OCI-LY7 (cell line): ENCODE data around the gene NUDT7. TPM values are rescaled to one million over a fixed set of nuclear protein-coding genes. Genes with fewer than 3 reads are reported as not detected.

ENCODE experiments used
- BruUV-seq: library from RNA; stranded (reverse); fragments of 400-500 nt; replicated peaks from 2 replicates; lab custom pipeline; 2021; lab: Mats Ljungman, UMichigan
- CTCF ChIA-PET: fragments of 300-600 bp; sonication (Branson Sonifier 250); formaldehyde crosslinking; loops from one replicate; lab custom pipeline; 2022; ENCODE audit warnings: antibody characterized with exemption; ENCODE audit not compliant: unreplicated experiment; lab: Charles Lee
- POLR2A ChIA-PET: fragments of 300-600 bp; sonication (Branson Sonifier 250); formaldehyde crosslinking; loops from one replicate; lab custom pipeline; 2022; ENCODE audit warnings: antibody characterized with exemption; lab: Charles Lee
- DNase-seq: peaks from one replicate; pipeline ENCODE4 v3.0.0-alpha.2; 2015; ENCODE audit warnings: low spot score
- H2AFZ ChIP-seq: fragments of 200-600 bp; sonication (generic), shearing (Covaris generic); 2 replicates; pipeline ENCODE4 v1.6.1; 2014; ENCODE audit warnings: mild to moderate bottlenecking, antibody characterized with exemption, low read length, moderate library complexity
- H3K27ac ChIP-seq: fragments of 200-600 bp; sonication (generic); 2 replicates; pipeline ENCODE4 v1.5.1; 2014; ENCODE audit warnings: mixed run types, low read depth, mild to moderate bottlenecking, moderate library complexity, low read length, inconsistent platforms; ENCODE audit not compliant: poor library complexity, severe bottlenecking
- H3K36me3 ChIP-seq: fragments of 200-600 bp; sonication (generic); 2 replicates; pipeline ENCODE4 v1.6.1; 2014; ENCODE audit warnings: mild to moderate bottlenecking, antibody characterized with exemption, low read length, moderate library complexity, mixed read lengths; ENCODE audit not compliant: insufficient read depth
- H3K4me1 ChIP-seq: fragments of 200-600 bp; sonication (generic); 2 replicates; pipeline ENCODE4 v1.5.1; 2014; ENCODE audit warnings: mild to moderate bottlenecking, low read length; ENCODE audit not compliant: insufficient read depth, poor library complexity, severe bottlenecking
- H3K4me2 ChIP-seq: fragments of 200-600 bp; sonication (generic); 2 replicates; pipeline ENCODE4 v1.6.1; 2014; ENCODE audit warnings: mild to moderate bottlenecking, low read length
- H3K4me3 ChIP-seq: fragments of 200-600 bp; sonication (generic); 2 replicates; pipeline ENCODE4 v1.5.1; 2014; ENCODE audit warnings: mild to moderate bottlenecking, low read depth, low read length; ENCODE audit not compliant: poor library complexity, severe bottlenecking
- H3K79me2 ChIP-seq: fragments of 200-600 bp; sonication (generic); 2 replicates; pipeline ENCODE4 v1.6.1; 2016; ENCODE audit warnings: low read depth, mild to moderate bottlenecking, low read length, moderate library complexity, mixed read lengths; ENCODE audit not compliant: insufficient read depth
- H3K9me2 ChIP-seq: fragments of 200-600 bp; sonication (generic); 2 replicates; pipeline ENCODE4 v1.6.1; 2016; ENCODE audit warnings: mild to moderate bottlenecking, low read length, mixed read lengths; ENCODE audit not compliant: insufficient read depth
- H3K9me3 ChIP-seq: fragments of 200-600 bp; sonication (generic); 2 replicates; pipeline ENCODE4 v1.6.1; 2014; ENCODE audit warnings: mild to moderate bottlenecking, mixed run types, low read length, mixed read lengths
- H4K20me1 ChIP-seq: fragments of 200-600 bp; sonication (generic); 2 replicates; pipeline ENCODE4 v1.6.1; 2014; ENCODE audit warnings: mild to moderate bottlenecking, antibody characterized with exemption, low read length, moderate library complexity, mixed read lengths; ENCODE audit not compliant: insufficient read depth
- EZH2phosphoT487 ChIP-seq: fragments of 200-600 bp; sonication (generic); IDR thresholded peaks from 2 replicates; pipeline ENCODE4 v1.6.1; 2018; ENCODE audit warnings: low read depth, borderline replicate concordance, mild to moderate bottlenecking, mixed run types, antibody characterized with exemption, low read length, moderate library complexity, mixed read lengths
- intact Hi-C: fragments of 100-400 bp; cut with micrococcal nuclease; formaldehyde crosslinking; loops from one replicate; pipeline ENCODE4 v1.10.0; 2022; ENCODE audit not compliant: unreplicated experiment
- total RNA-seq, 2 experiments: library from RNA; depleted of rRNA in 1 of 2; stranded (reverse); fragments of >200 nt in 1 of 2; shearing (Covaris generic) in 1 of 2; gene quantifications; 2 replicates each; pipeline ENCODE4 v1.2.3, GENCODE V29; 2014 to 2022
- TF ChIP-seq, protein P1 (sequence below): fragments of 200-600 bp; sonication (generic); conservative IDR thresholded peaks from 2 replicates; pipeline ENCODE4 v1.5.1; 2014; ENCODE audit warnings: mild to moderate bottlenecking, antibody characterized with exemption, low read length, moderate library complexity, mixed read lengths

Gene NUDT7
- total RNA-seq, 2 experiments from 2014 or later, result 4.4 to 22.1 TPM

DNA sequence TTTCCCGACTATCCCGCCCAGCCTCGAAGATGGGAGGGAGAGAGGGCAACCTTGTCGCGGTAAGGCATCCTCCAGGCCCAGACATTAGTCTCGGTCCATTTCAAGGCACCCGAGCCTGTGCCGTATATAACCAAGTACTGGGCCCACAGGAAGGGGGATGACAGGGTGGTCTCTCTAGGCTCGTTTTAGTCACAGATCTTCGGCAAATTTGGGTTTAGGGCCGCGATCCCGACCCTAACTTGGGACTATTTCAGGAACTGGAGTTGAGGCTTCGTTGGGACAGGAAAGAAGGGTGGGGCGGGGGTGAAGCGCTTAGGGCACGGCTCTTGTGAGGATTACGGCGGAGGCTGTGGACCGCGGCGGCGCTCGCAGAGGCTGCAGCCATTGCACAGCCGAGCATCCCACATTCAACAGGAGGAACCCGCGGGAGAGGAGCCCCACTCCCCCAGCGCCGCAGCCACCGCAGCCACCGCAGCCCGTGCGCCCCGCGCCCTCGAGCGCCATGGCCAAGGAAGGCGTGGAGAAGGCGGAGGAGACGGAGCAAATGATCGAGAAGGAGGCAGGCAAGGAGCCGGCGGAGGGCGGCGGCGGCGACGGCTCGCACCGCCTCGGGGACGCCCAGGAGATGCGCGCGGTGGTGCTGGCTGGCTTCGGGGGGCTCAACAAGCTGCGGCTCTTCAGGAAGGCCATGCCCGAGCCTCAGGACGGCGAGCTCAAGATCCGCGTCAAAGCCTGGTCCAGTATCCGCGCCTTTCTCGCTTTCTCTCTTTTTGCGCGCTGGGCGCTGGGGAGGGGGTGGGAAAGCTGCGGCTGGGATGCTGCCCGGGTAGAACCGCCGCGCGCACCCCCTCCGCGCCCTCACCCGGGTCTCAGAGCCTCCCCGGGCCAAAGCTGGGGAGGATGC is 66.1 kb downstream of the NUDT7 start, which contains the start of gene VAT1L:
VAT1L (plus strand) TSS at position 384 of the 904 bp plus-strand sequence; CDS start at position 503, 119 bp downstream.
- H2AFZ ChIP-seq, result no peak within 1 kb of the TSS
- no peaks in the 10 kb centered on the region for H4K20me1 ChIP-seq
- H3K4me1 ChIP-seq, result no peaks in the 10 kb centered on the region
- CTCF ChIA-PET, result no interaction called here
- TF ChIP-seq, protein P1, sequence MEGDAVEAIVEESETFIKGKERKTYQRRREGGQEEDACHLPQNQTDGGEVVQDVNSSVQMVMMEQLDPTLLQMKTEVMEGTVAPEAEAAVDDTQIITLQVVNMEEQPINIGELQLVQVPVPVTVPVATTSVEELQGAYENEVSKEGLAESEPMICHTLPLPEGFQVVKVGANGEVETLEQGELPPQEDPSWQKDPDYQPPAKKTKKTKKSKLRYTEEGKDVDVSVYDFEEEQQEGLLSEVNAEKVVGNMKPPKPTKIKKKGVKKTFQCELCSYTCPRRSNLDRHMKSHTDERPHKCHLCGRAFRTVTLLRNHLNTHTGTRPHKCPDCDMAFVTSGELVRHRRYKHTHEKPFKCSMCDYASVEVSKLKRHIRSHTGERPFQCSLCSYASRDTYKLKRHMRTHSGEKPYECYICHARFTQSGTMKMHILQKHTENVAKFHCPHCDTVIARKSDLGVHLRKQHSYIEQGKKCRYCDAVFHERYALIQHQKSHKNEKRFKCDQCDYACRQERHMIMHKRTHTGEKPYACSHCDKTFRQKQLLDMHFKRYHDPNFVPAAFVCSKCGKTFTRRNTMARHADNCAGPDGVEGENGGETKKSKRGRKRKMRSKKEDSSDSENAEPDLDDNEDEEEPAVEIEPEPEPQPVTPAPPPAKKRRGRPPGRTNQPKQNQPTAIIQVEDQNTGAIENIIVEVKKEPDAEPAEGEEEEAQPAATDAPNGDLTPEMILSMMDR, result no peak
- no peak for TF ChIP-seq EZH2phosphoT487
- BruUV-seq, result no TSS peak
- H3K9me2 ChIP-seq, result no peaks in the 10 kb centered on the region
- H3K79me2 ChIP-seq, result no peaks in the 10 kb centered on the region
- H3K4me3 ChIP-seq, result no peak within 1 kb of the TSS
- no peak within 1 kb of the TSS for H3K4me2 ChIP-seq
- H3K9me3 ChIP-seq, result no peaks in the 10 kb centered on the region
- H3K27ac ChIP-seq, result no peak within 1 kb of the TSS
- DNase-seq, result no peak
- no peaks in the 10 kb centered on the region for H3K36me3 ChIP-seq
- intact Hi-C loops, result no loop called here
- POLR2A ChIA-PET, result no interaction called here

DNA sequence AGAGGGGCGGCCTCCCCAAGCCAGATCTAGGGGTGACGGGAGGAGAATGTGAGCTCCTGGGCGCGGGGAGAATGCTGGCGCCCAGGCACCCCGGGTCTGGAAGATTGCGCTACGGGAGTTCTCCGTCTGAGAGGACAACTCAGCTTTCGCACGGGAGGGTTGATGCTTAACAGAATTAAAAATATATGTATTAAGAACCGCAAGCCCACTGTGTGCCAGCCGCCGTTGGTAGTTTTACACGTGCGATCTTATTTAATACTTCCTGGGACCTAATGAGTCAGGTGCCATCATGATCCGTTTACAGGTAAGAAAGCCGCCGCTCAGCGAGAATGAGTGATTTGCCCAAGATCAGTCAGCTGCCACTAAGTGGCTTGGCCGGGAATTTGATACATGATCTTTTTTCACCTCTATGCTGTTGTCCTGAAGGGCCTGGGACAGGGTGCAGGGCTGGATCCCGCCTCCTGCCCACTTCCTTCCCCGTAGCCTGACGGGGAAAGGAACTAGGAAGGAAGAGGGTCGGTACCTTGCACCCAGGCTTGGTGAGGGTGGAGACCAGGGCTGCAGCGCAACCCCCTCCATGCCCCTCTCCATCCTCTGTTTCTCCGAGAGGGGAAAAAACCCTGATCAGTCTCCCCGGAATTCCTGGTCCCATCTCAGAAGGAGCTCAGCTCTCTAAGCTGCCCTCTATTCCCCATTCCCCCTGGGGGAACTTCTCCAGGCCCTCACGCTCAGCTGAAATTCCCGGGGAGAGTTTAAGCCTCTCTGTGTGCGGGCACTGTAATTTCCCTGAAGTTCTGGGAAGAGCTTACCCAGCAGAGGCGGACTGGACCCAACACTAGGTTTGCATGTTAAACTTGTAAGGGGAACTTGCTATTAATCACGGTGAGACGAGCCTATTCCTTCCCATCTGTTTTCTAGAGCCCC is 67.0 kb downstream of the NUDT7 start:
- intact Hi-C loops, result no loop called here
- no peak for DNase-seq
- POLR2A ChIA-PET, result no interaction called here
- no TSS peak for BruUV-seq
- CTCF ChIA-PET, result interaction anchor here (0.6 kb wide), 1 partner anchor 319 kb away, joined by 4 read pairs; no protein-coding TSS in a partner anchor
- H3K9me3 ChIP-seq, result no peaks in the 10 kb centered on the region
- no peaks in the 10 kb centered on the region for H3K4me1 ChIP-seq
- no peaks in the 10 kb centered on the region for H4K20me1 ChIP-seq
- no peak overlapping the region for H2AFZ ChIP-seq
- H3K79me2 ChIP-seq, result no peaks in the 10 kb centered on the region
- no peak overlapping the region for H3K27ac ChIP-seq
- no peaks in the 10 kb centered on the region for H3K36me3 ChIP-seq
- H3K9me2 ChIP-seq, result no peaks in the 10 kb centered on the region
- no peak overlapping the region for H3K4me2 ChIP-seq
- no peak overlapping the region for H3K4me3 ChIP-seq
- no peak for TF ChIP-seq EZH2phosphoT487
- TF ChIP-seq, protein P1, result no peak
